Measurements from ENCODE around the gene LDOC1.
"Not testable (repeated sequence)": the region's sequence is repeated elsewhere in the genome, so short reads cannot be mapped to it uniquely, and the experiment has no call there.

LDOC1 gene

GRCh38 chrX:141175786-141176185, 1.1 kb downstream of the LDOC1 start:
- Histone ChIP-seq H3K4me1 (ENCODE audit: low read depth, poor library complexity, severe bottlenecking) (no peaks in the 10 kb centered on the region), H3K9ac (peak overlapping the region; percentile 74; the same call in 1 of the 2 replicates), H3K27me3 (ENCODE audit: insufficient read depth, low read depth) (no peaks in the 10 kb centered on the region), H2AFZ (ENCODE audit: low read depth) (no peak overlapping the region), H4K20me1 (ENCODE audit: insufficient read depth) (no peaks in the 10 kb centered on the region), H3K36me3 (ENCODE audit: insufficient read depth) (no peaks in the 10 kb centered on the region), H3K79me2 (ENCODE audit: insufficient read depth, low read depth) (peaks cover 6% of the 10 kb centered on the region; the same call in 1 of the 2 replicates), H3K4me2 (peak overlapping the region; percentile 57), H3K4me3 (IDR thresholded peaks at IDR 0.05; ENCODE audit: insufficient read depth, low read depth, low read length) (no peak overlapping the region), H3K27ac (no peak overlapping the region)
- no peak for TF ChIP-seq CTCF (conservative IDR thresholded peaks at IDR 0.05; ENCODE audit: low read depth, low read length)

- TF ChIP-seq CTCF (conservative IDR thresholded peaks at IDR 0.05; ENCODE audit: low read depth, low read length), result no peak
- no peak overlapping the region for H3K27ac ChIP-seq
- H3K79me2 ChIP-seq (ENCODE audit: insufficient read depth, low read depth), result no peaks in the 10 kb centered on the region
- H3K36me3 ChIP-seq (ENCODE audit: insufficient read depth), result no peaks in the 10 kb centered on the region
- H3K4me2 ChIP-seq, result no peak overlapping the region
- H4K20me1 ChIP-seq (ENCODE audit: insufficient read depth), result no peaks in the 10 kb centered on the region
- H3K9ac ChIP-seq, result no peak overlapping the region
- no peak overlapping the region for H2AFZ ChIP-seq (ENCODE audit: low read depth)
- H3K27me3 ChIP-seq (ENCODE audit: insufficient read depth, low read depth), result no peaks in the 10 kb centered on the region
- H3K4me3 ChIP-seq (IDR thresholded peaks at IDR 0.05; ENCODE audit: insufficient read depth, low read depth, low read length), result no peak overlapping the region
- H3K4me1 ChIP-seq (ENCODE audit: low read depth, poor library complexity, severe bottlenecking), result no peaks in the 10 kb centered on the region
These were observed 12.5 kb downstream of the LDOC1 start for GRCh38 chrX:141164406-141164805.

GRCh38 chrX:141158084-141158483, 18.8 kb downstream of the LDOC1 start:
- H3K27me3 ChIP-seq (ENCODE audit: insufficient read depth, low read depth), result no peaks in the 10 kb centered on the region
- no peak overlapping the region for H3K4me2 ChIP-seq
- H2AFZ ChIP-seq (ENCODE audit: low read depth), result no peak overlapping the region
- no peaks in the 10 kb centered on the region for H3K79me2 ChIP-seq (ENCODE audit: insufficient read depth, low read depth)
- H3K9ac ChIP-seq, result no peak overlapping the region
- TF ChIP-seq CTCF (conservative IDR thresholded peaks at IDR 0.05; ENCODE audit: low read depth, low read length), result no peak
- H3K4me3 ChIP-seq (IDR thresholded peaks at IDR 0.05; ENCODE audit: insufficient read depth, low read depth, low read length), result no peak overlapping the region
- no peaks in the 10 kb centered on the region for H3K36me3 ChIP-seq (ENCODE audit: insufficient read depth)
- no peak overlapping the region for H3K27ac ChIP-seq
- no peaks in the 10 kb centered on the region for H3K4me1 ChIP-seq (ENCODE audit: low read depth, poor library complexity, severe bottlenecking)
- H4K20me1 ChIP-seq (ENCODE audit: insufficient read depth), result no peaks in the 10 kb centered on the region

- not testable (repeated sequence) for H3K27me3 ChIP-seq (ENCODE audit: insufficient read depth, low read depth); H2AFZ ChIP-seq (ENCODE audit: low read depth); H3K79me2 ChIP-seq (ENCODE audit: insufficient read depth, low read depth); H3K4me2 ChIP-seq; H3K27ac ChIP-seq; H4K20me1 ChIP-seq (ENCODE audit: insufficient read depth); H3K36me3 ChIP-seq (ENCODE audit: insufficient read depth); H3K4me3 ChIP-seq (IDR thresholded peaks at IDR 0.05; ENCODE audit: insufficient read depth, low read depth, low read length); H3K4me1 ChIP-seq (ENCODE audit: low read depth, poor library complexity, severe bottlenecking); H3K9ac ChIP-seq
These were observed 21.7 kb downstream of the LDOC1 start for GRCh38 chrX:141155231-141155630.

GRCh38 chrX:141142946-141143345, 34.0 kb downstream of the LDOC1 start:
- H3K9ac ChIP-seq, result no peak overlapping the region
- no peaks in the 10 kb centered on the region for H3K27me3 ChIP-seq (ENCODE audit: insufficient read depth, low read depth)
- no peaks in the 10 kb centered on the region for H3K79me2 ChIP-seq (ENCODE audit: insufficient read depth, low read depth)
- H2AFZ ChIP-seq (ENCODE audit: low read depth), result no peak overlapping the region
- no peak overlapping the region for H3K4me3 ChIP-seq (IDR thresholded peaks at IDR 0.05; ENCODE audit: insufficient read depth, low read depth, low read length)
- no peak overlapping the region for H3K27ac ChIP-seq
- H3K4me1 ChIP-seq (ENCODE audit: low read depth, poor library complexity, severe bottlenecking), result no peaks in the 10 kb centered on the region
- no peak overlapping the region for H3K4me2 ChIP-seq
- TF ChIP-seq CTCF (conservative IDR thresholded peaks at IDR 0.05; ENCODE audit: low read depth, low read length), result no peak
- no peaks in the 10 kb centered on the region for H4K20me1 ChIP-seq (ENCODE audit: insufficient read depth)
- no peaks in the 10 kb centered on the region for H3K36me3 ChIP-seq (ENCODE audit: insufficient read depth)

Measured in KMS-11 (cell line).